GM21526 (cell line): ENCODE data around the gene NRARP.
A peak's percentile ranks its signal among the peaks of the same experiment; 100 is the strongest.
"Not testable (repeated sequence)": the region's sequence is repeated elsewhere in the genome, so short reads cannot be mapped to it uniquely, and the experiment has no call there.

Experiments used
- ATAC-seq: cut with Tn5 transposase; IDR thresholded peaks from one replicate; pipeline ENCODE4 v1.9.1; 2021; ENCODE audit warnings: moderate library complexity; ENCODE audit not compliant: unreplicated experiment, low FRiP score

The NRARP gene, protein sequence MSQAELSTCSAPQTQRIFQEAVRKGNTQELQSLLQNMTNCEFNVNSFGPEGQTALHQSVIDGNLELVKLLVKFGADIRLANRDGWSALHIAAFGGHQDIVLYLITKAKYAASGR

DNA sequence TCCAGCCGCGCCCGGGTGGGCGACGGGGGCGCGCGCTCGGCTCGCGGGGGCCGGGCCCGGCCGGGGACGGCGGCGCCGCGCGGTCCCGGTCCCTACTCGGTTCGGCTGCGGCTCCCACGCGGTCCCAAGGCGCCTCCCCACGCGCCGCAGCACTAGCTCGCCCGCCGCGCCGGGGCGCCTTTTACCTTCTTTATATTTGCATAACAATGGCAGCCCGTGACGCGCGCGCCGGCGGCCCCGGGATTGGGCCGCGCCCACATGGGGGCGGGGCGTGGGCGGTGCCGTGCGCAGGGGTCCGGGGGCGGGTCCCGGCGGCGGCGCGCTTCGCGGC is at the start of gene NRARP:
Gene NRARP, minus strand, starts transcription at position 154 of the 331 bp plus-strand sequence. CDS start 343 bp downstream, outside the sequence.
- peak; percentile 60 for ATAC-seq

DNA sequence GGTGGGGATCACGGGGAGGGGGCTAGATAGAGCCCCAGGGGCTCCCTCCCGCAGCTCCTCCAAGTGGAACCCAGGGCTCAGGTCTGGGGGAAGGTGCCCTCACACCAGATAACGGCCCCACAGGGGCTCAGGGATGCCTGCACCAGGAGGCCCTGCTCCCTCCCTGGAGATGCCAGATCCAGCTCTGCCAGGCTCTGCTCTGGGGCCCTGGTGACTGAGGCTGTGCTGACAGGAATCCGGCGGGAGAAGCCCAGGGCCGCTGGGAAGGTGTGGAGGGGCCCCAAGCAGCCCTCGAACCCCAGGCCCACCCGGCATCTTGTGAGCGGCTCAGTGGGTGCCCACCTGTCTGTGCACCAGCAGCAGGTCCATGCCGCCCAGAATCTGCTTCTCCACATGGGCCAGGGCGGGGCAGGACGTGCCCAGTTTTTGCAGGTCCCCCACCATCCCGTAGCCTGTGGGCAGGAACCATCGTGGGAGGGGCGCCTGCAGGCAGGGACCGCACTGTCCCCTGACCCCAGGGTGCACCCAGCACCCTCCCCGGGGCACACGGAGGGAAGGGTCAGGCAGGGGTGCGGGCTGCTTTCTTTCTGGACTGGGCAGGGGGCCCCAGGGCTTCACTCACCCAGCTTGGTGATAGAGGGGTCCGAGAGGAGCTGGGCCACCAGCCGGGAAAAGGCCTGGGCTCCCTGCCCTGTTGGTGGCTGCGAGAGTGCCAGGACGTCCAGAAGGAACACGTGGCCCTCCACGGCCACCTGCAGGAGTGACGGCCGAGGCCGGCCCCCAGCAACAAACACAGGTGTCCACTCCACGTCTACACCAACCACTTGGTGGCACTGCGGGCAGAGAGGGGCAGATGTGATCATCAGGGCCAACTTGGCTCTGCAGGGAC is 48.9 kb upstream of the NRARP start:
- no peak for ATAC-seq

DNA sequence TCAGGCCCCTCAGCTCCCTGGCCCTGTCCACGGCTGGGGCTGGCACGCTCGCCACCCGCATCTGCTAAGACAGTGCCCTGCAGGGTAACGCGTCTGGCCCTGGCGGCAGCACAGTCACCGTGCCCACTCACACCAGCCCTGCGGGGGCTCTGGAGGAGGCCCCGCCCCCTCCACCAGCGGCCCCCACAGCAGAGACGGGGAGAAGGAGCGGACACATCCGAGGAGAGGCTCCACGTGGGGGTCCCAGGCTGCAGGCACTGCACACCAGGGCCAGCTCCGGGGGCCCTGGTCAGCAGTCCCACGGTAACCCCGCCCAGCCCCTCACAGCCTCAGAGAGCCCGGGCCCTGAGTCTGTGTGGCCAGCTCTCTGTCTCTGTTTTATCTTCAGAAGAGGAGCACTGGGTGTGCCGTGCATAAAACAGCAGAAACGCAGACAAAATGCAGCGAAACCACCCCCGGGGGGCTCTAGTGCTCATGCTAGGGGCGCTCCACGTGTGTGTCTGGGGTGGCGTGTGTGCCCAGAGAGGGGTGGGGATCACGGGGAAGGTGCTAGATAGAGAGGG is 47.5 kb upstream of the NRARP start:
- ATAC-seq = no peak

DNA sequence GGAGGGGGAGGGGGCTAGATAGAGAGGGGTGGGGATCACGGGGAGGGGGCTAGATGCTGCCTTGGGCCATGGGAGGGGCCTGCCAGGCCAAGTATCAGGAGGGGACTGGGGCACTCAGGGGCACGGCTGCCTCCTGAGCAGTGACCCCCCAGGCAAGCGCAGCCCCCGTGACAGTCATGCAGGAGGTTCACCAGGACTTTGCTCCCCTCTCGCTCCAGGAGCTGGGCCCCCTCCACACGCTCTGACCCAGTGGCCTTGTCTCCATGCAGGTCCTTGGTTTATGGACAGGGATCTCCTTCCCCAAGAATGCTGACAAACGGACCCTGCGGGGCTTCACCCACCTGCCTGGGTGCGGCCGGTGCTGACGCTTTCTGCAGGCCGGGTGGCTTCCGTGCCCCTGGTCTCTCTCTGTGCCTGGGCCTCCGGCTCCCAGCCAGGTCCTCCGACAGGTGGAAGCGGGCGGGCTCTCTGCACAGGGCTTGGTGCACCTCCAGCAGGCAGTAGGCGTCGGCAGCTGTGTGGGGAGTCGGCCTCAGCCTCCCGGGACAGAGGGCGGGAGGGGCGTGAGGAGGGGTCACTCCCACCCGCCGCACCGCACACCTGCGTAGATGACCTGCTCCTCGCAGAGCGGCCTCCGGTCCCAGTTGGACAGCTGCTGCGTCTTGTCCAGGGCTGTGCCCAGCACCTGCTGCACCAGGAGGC is 46.8 kb upstream of the NRARP start:
- no peak for ATAC-seq

DNA sequence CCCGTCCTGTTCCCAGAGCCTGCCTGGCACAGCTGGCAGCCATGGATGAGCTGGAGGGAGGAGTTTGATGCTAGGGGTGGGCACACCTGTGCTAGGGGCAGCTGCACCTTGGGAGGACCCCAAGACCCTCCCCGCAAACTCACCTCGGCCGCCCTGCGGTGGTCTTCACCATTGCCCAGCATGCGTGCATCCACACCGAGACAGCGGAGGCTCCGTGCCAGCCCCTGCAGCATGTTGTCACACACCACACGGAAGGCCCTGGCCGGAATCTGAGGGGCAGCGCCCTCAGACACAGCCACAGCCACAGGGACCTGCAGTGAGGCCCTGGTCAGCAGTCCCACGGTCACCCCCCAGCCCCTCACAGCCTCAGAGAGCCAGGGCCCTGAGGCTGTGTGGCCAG is 45.9 kb upstream of the NRARP start:
- no peak for ATAC-seq

DNA sequence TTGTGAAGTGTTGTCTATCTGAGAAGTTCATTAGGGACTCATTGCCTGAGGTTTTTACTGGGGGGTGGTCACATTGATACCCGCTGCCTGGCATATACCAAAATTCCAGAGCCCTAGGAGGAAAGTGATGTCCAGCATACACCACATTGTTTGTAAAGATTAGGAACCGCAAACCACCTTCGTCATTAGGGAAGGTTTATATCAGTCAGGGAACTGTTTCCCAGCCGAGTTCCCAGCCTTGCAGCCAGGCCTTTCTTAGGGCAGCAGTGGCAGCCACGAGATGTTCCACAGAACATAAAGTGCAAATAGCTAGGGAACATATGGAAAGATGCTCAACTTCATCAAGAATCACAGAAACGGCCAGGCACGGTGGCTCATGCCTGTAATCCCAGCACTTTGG is 40.4 kb upstream of the NRARP start:
- ATAC-seq = no peak

DNA sequence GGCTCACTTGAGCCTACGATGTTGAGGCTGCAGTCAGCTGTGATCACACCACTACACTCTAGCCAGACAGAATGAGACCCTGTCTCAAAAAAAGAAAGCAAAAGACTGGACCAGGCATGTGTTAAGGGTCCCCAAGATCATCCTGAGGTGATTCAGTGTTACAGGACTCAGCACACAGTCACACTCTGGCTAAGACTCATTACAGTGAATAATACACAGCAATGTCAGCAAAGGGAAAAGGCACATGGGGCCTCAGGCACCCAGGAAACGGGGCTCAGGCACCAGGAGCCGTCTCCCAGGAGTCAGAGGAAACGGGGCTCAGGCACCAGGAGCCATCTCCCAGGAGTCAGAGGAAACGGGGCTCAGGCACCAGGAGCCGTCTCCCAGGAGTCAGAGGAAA is 39.2 kb upstream of the NRARP start:
- no peak for ATAC-seq

DNA sequence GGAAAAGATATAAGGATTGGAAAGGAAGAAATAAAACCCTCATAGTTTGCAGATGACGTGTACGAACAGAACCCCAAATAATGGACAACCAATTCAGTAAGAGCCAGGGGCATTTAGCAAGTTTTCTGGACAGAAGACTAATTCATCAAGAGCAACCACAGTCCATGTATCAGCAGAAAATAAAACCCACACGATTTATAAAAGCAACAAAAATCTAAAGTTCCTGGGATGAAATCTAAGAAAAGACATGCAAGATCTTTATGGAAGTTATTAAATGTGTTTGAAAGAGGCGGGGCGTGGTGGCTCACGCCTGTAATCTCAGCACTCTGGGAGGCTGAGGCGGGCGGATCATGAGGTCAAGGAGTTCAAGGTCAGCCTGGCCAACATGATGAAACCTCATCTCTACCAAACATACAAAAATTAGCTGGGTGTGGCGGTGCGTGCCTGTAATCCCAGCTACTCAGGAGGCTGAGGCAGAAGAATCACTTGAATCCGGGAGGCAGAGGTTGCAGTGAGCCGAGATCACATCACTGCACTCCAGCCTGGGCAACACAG is 37.9 kb upstream of the NRARP start:
- ATAC-seq = not testable (repeated sequence)

DNA sequence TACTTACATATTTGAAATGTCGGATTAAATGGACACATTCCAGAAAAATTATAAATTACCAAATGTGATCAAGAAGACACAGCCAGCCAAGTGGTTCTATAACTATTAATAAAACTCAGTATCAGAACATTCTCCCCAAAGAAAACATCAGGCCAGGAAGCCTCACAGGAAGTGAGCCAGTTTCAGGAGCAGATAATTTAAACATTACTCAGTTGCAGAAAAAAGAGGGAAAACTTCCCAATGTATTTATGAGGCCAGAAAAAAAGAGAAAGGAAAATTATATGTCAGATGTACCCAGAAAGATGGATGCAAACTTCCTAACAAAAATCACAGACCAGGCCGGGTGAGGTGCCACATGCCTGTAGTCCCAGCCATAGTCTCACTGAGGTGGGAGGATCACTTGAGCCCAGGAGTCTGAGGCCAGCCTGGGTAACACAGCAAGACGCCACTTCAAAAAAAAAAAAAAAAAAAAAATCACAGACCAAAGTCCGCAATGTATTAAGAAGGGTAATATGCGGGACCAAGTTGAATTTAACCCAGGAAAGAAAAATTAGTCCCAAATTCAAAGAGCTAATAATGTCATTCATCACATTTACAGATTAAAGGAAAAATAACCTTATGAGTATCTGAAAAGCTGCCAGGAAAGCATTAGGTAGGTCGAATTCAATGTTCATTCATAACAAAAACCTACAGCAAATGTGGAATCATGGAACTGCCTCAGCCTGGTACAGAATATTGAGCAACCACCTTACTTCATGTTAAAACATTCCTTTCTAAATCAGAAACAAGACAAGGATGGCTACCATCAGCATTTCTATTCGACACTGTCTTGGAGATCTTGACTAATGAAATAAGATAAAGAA is 37.2 kb upstream of the NRARP start:
- no peak for ATAC-seq

DNA sequence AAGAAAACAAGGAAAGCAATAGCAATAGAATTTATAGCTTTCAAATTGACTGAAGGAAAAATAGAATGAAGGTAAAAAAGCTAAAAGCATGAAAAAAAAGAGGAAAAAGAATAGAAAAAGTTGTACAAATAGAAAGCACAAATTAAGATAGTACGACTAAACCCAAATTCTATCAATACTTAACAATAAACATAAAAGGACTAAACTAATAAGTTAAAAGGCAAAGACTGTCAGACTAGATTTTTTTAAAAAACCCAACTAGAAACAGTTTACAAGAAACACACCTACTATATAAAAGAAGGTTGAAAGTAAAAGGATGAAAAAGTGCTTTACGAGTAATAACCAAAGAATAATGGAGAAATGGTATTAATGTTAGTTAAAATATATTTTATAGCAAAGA is 34.7 kb upstream of the NRARP start:
- ATAC-seq = no peak

DNA sequence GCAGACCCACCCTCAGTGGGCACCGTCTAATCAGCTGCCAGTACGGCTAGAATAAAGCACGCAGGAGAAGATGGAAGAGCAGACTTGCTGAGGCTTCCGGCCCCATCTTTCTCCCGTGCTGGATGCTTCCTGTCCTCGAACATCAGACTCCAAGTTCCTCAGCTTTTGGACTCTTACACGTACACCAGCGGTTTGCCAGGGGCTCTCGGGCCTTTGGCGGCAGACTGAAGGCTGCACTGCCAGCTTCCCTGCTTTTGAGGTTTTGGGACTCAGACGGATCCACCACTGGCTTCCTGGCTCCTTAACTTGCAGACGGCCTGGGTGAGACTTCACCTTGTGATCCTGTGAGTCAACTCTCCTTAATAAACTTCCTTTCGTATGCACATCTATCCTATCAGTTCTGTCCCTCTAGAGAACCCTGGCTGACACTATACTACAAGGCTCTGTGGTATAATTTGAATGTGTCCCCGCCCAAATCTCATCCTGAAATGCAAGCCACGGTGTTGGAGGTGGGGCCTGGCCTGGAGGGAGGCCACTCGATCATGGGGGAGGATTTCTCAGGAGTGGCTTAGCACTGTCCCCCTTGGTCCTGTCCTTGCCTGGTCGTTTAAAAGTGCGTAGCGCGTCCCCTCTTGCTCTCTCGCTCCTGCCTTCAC is 31.1 kb upstream of the NRARP start:
- no peak for ATAC-seq

DNA sequence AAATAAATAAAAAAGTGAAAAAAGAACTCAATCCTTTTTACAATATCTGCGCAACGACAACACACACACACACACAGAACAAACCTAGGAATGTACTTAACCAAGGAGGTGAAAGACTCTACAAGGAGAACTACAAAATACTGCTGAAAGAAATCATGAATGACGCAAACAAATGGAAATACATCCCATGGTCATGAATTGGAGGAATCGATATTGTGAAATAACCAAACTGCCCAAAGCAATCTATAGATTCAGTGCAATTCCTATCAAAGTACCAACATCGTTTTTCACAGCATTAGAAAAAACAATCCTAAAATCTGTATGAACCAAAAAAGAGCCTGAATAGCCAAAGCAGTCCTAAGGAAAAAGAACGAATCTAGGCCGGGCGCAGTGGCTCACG is 29.9 kb upstream of the NRARP start:
- ATAC-seq = no peak

DNA sequence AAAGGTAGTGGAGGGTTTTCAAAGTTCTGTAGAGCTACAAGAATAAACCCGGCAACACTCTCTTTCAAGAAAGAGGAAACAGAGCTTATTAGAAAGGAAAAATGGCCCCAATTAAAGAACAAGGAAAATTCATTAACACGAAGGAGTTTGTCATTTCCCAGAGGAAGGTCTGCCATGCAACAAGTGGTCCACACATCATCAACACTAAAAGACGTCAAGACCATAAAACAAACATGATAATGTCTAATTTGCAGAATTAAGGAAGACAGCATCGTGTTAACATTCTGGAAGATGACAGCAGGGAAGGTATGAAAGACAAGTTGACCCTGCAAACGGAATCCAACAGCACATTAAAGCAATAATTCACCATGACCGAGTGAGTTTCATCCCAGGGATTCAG is 28.6 kb upstream of the NRARP start:
- ATAC-seq = no peak

DNA sequence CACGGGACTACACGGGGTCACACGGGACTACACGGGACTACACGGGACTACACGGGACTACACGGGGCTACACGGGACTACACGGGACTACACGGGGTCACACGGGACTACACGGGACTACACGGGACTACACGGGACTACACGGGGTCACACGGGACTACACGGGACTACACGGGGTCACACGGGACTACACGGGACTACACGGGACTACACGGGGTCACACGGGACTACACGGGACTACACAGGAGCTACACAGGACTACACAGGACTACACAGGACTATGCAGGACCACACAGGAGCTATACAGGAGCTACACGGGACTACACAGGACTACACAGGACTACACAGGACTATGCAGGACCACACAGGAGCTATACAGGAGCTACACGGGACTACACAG is 27.5 kb upstream of the NRARP start:
- not testable (repeated sequence) for ATAC-seq

DNA sequence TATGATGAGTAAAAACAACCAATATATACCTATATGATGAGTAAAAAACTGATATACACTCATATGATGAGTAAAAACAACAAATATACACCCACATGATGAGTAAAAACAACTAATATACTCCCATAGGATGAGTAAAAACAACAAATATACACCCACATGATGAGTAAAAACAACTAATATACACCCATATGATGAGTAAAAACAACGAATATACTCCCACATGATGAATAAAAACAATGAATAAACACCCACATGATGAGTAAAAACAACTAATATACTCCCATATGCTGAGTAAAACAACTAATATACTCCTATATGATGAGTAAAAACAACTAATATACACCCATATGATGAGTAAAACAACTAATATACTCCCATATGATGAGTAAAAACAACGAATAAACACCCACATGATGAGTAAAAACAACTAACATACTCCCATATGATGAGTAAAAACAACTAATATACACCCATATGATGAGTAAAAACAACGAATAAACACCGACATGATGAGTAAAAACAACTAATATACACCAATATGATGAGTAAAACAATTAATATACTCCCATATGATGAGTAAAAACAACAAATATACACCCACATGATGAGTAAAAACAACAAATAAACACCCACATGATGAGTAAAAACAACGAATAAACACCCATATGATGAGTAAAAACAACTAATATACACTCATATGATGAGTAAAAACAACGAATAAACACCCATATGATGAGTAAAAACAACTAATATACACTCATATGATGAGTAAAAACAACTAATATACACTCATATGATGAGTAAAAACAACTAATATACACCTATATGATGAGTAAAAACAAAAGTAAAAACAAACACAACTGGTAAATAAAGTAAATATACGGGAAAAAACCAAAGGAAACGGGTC is 25.8 kb upstream of the NRARP start:
- ATAC-seq = not testable (repeated sequence)

DNA sequence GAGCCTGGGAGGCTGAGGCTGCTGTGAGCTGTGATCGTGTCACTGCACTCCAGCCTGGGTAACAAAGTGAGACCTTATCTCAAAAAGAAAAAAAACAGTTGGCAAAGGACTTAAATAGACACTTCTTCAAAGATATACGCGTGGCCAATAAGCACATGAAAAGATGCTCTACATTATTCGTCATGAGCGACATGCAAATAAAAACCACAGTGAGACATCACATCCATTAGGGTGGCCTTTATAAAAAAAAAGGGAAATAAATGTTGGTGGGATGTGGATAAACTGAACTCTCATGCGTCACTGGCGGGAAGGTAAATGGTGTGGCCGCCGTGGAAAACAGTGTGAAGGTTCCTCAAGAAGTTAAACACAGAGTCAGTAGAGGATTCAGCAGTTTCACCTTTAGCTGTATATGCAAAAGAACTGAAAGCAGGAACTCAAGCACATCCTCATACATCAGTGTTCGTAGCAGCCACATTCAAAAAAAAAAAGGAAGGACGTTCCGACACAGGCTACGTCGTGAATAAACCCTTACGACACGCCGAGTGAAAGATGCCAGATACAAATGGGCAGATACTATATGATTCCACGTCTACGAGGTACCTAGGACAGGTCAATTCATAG is 24.5 kb upstream of the NRARP start:
- ATAC-seq = no peak

DNA sequence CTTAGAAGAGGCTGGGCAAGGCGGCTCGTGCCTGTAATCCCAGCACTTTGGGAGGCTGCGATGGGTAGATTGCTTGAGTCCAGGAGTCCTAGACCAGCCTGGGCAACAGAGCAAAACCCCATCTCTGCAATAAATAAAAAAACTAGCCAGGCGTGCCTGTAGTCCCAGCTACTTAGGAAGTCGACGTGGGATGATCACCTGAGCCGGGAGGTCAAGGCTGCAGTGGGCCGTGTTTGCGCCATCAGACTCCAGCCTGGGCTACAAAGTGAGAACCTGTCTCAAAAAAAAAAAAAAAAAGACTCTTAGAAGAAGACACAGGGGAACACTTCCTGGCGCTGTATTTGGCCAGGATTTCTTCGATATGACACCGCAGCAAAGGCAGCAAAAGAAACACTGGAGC is 23.7 kb upstream of the NRARP start:
- ATAC-seq = no peak

DNA sequence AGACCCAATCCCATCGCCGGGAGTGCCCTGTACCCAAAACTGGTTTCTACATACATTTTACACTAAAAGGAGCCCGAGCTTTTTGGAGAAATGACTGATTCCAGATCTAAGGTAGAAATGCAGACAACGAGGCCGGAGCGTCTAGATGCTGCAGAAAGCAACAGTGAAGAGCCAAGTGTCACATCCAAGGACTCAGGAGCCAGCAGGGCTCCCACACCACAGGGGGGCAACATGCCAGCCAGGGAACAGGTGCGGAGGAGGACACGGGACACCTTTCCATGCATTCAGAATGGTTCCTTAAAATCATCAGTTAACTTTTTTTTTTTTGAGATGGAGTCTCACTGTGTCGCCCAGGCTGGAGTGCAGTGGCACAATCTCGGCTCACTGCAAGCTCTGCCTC is 23.1 kb upstream of the NRARP start:
- no peak for ATAC-seq
